Mucosa of rectum (tissue), 2 donors: ENCODE results near the gene TAB3.
"Not testable (repeated sequence)": the region's sequence is repeated elsewhere in the genome, so short reads cannot be mapped to it uniquely, and the experiment has no call there.

Experiments used
- H3K27ac ChIP-seq, 2 donors: one replicate each; pipeline ENCODE4 v1.7.0; 2013; ENCODE audit warnings: inconsistent platforms in 2 of 2, low read depth in 2 of 2, low read length in 2 of 2
- H3K27me3 ChIP-seq, 2 donors: one replicate each; pipeline ENCODE4 v1.7.0; 2013; ENCODE audit warnings: low read length in 2 of 2; ENCODE audit not compliant: control insufficient read depth in 2 of 2, insufficient read depth in 2 of 2
- H3K36me3 ChIP-seq, 2 donors: one replicate each; pipeline ENCODE4 v1.7.0; 2013; ENCODE audit warnings: low read length in 2 of 2; ENCODE audit not compliant: control insufficient read depth in 2 of 2, insufficient read depth in 2 of 2
- H3K4me1 ChIP-seq, 2 donors: one replicate each; pipeline ENCODE4 v1.7.0; 2013; ENCODE audit warnings: low read length in 2 of 2, mild to moderate bottlenecking in 1 of 2; ENCODE audit not compliant: control insufficient read depth in 2 of 2, insufficient read depth in 2 of 2
- H3K4me3 ChIP-seq, 2 donors: one replicate each; pipeline ENCODE4 v1.7.0; 2013; ENCODE audit warnings: low read length in 2 of 2
- H3K9ac ChIP-seq, 2 donors: one replicate each; pipeline ENCODE4 v1.7.0; 2013; ENCODE audit warnings: low read length in 2 of 2, low read depth in 1 of 2, mild to moderate bottlenecking in 1 of 2
- H3K9me3 ChIP-seq, 2 donors: one replicate each; pipeline ENCODE4 v1.7.0; 2013; ENCODE audit warnings: low read length in 2 of 2; ENCODE audit not compliant: control insufficient read depth in 2 of 2
- donor health status: healthy.
- donor health status: Normal muscosa, but diverticular disease.

The TAB3 gene

GRCh38 chrX:30798810-30799209 lies 90.2 kb downstream of the TAB3 start:
- Histone ChIP-seq H3K4me1 (no peaks in the 10 kb centered on the region), H3K9ac (no peak overlapping the region), H3K36me3 (no peaks in the 10 kb centered on the region), H3K4me3 (no peak overlapping the region), H3K27me3 (no peaks in the 10 kb centered on the region), H3K9me3 (no peaks in the 10 kb centered on the region), H3K27ac (no peak overlapping the region)

GRCh38 chrX:30797301-30797700 lies 91.8 kb downstream of the TAB3 start:
- H3K27me3 ChIP-seq, H3K27ac ChIP-seq, H3K36me3 ChIP-seq, H3K4me1 ChIP-seq, H3K9ac ChIP-seq, H3K9me3 ChIP-seq, H3K4me3 ChIP-seq: not testable (repeated sequence)

- Histone ChIP-seq H3K36me3 (no peaks in the 10 kb centered on the region), H3K9me3 (no peaks in the 10 kb centered on the region)
These were observed 92.8 kb downstream of the TAB3 start for GRCh38 chrX:30795981-30796958.

GRCh38 chrX:30794497-30794896 lies 94.6 kb downstream of the TAB3 start:
- Histone ChIP-seq H3K9me3 (peaks cover 0 to 7% of the 10 kb centered on the region in 2 donors), H3K27me3 (no peaks in the 10 kb centered on the region), H3K9ac (no peak overlapping the region), H3K36me3 (no peaks in the 10 kb centered on the region), H3K4me3 (no peak overlapping the region), H3K27ac (no peak overlapping the region), H3K4me1 (no peaks in the 10 kb centered on the region)

More at GRCh38 chrX:30795981-30796958, 92.8 kb downstream of the TAB3 start:
- Histone ChIP-seq H3K4me3 (no peak overlapping the region), H3K27ac (no peak overlapping the region), H3K27me3 (no peaks in the 10 kb centered on the region), H3K9ac (no peak overlapping the region), H3K4me1 (no peaks in the 10 kb centered on the region)

- no peak overlapping the region for H3K27ac ChIP-seq
- H3K9ac ChIP-seq = no peak overlapping the region
- peaks cover 0 to 7% of the 10 kb centered on the region in 2 donors for H3K9me3 ChIP-seq
- H3K27me3 ChIP-seq = no peaks in the 10 kb centered on the region
- H3K4me1 ChIP-seq = no peaks in the 10 kb centered on the region
- H3K4me3 ChIP-seq = no peak overlapping the region
- H3K36me3 ChIP-seq = no peaks in the 10 kb centered on the region
These were observed 95.3 kb downstream of the TAB3 start for GRCh38 chrX:30793767-30794103.

GRCh38 chrX:30793075-30793766 lies 95.8 kb downstream of the TAB3 start:
- Histone ChIP-seq H3K9me3 (peaks cover 0 to 7% of the 10 kb centered on the region in 2 donors), H3K4me3 (no peak overlapping the region), H3K36me3 (no peaks in the 10 kb centered on the region), H3K27me3 (no peaks in the 10 kb centered on the region), H3K27ac (no peak overlapping the region), H3K9ac (no peak overlapping the region), H3K4me1 (no peaks in the 10 kb centered on the region)

GRCh38 chrX:30791296-30792278 lies 97.5 kb downstream of the TAB3 start:
- H3K9me3 ChIP-seq = peaks cover 0 to 7% of the 10 kb centered on the region in 2 donors
- no peak overlapping the region for H3K27ac ChIP-seq
- H3K4me3 ChIP-seq = no peak overlapping the region
- no peak overlapping the region for H3K9ac ChIP-seq
- H3K27me3 ChIP-seq = no peaks in the 10 kb centered on the region
- H3K36me3 ChIP-seq = no peaks in the 10 kb centered on the region
- H3K4me1 ChIP-seq = no peaks in the 10 kb centered on the region

- Histone ChIP-seq H3K27me3 (no peaks in the 10 kb centered on the region), H3K9ac (no peak overlapping the region), H3K36me3 (no peaks in the 10 kb centered on the region), H3K4me1 (no peaks in the 10 kb centered on the region), H3K4me3 (no peak overlapping the region), H3K9me3 (peaks cover 0 to 7% of the 10 kb centered on the region in 2 donors), H3K27ac (no peak overlapping the region)
These were observed 102.0 kb downstream of the TAB3 start for GRCh38 chrX:30787012-30787411.

- no peak overlapping the region for H3K27ac ChIP-seq
- H3K4me1 ChIP-seq = no peaks in the 10 kb centered on the region
- H3K27me3 ChIP-seq = no peaks in the 10 kb centered on the region
- peaks cover 0 to 7% of the 10 kb centered on the region in 2 donors for H3K9me3 ChIP-seq
- no peaks in the 10 kb centered on the region for H3K36me3 ChIP-seq
- no peak overlapping the region for H3K9ac ChIP-seq
- H3K4me3 ChIP-seq = no peak overlapping the region
These were observed 102.7 kb downstream of the TAB3 start for GRCh38 chrX:30786374-30786773.
